Caco-2 (cell line): ENCODE data around the gene VRK2. TPM values are rescaled to one million over a fixed set of nuclear protein-coding genes. Genes with fewer than 3 reads are reported as not detected.

ENCODE experiments used
- BruUV-seq: library from RNA; stranded (reverse); fragments of 400-500 nt; replicated peaks from 2 replicates; lab custom pipeline; 2021; lab: Mats Ljungman, UMichigan
- CTCF ChIA-PET: fragments of 300-600 bp; sonication (Branson Sonifier 250); formaldehyde crosslinking; loops from one replicate; lab custom pipeline; 2022; ENCODE audit warnings: antibody characterized with exemption; lab: Charles Lee
- POLR2A ChIA-PET: fragments of 300-600 bp; sonication (Branson Sonifier 250); formaldehyde crosslinking; loops from one replicate; lab custom pipeline; 2022; ENCODE audit warnings: antibody characterized with exemption; lab: Charles Lee
- DNase-seq, 2 experiments: peaks; one replicate each; pipeline versions ENCODE4 v3.0.0 to v3.0.0-alpha.2; 2020 to 2022
- H3K27me3 ChIP-seq: replicated peaks from 2 replicates; pipeline ENCODE4 v1.6.0; 2011; ENCODE audit warnings: low read length; ENCODE audit not compliant: control insufficient read depth, insufficient read depth
- H3K36me3 ChIP-seq: 2 replicates; pipeline ENCODE4 v1.5.1; 2011; ENCODE audit warnings: low read length; ENCODE audit not compliant: control insufficient read depth, insufficient read depth
- H3K4me1 ChIP-seq: fragments of 250-450 bp; sonication (Bioruptor Pico); 2 replicates; pipeline ENCODE4 v1.5.1; 2020; ENCODE audit warnings: mild to moderate bottlenecking
- H3K4me3 ChIP-seq: 2 replicates; pipeline ENCODE4 v1.5.1; 2011; ENCODE audit warnings: low read depth, mild to moderate bottlenecking, control low read depth, low read length
- H3K9me3 ChIP-seq: fragments of 250-450 bp; sonication (Bioruptor Pico); 2 replicates; pipeline ENCODE4 v1.5.1; 2020; ENCODE audit warnings: mild to moderate bottlenecking, moderate library complexity
- H3K27ac Mint-ChIP-seq: one replicate; pipeline ENCODE4 v1.8.0; 2022; ENCODE audit warnings: mixed read lengths; ENCODE audit not compliant: unreplicated experiment
- H3K27me3 Mint-ChIP-seq: one replicate; pipeline ENCODE4 v1.8.0; 2022; ENCODE audit warnings: mixed read lengths; ENCODE audit not compliant: insufficient read depth, unreplicated experiment
- H3K36me3 Mint-ChIP-seq: one replicate; pipeline ENCODE4 v1.8.0; 2022; ENCODE audit warnings: mild to moderate bottlenecking, mixed read lengths; ENCODE audit not compliant: insufficient read depth, unreplicated experiment
- H3K4me1 Mint-ChIP-seq: one replicate; pipeline ENCODE4 v1.8.0; 2022; ENCODE audit warnings: low read depth, mixed read lengths; ENCODE audit not compliant: unreplicated experiment
- H3K4me3 Mint-ChIP-seq: one replicate; pipeline ENCODE4 v1.8.0; 2022; ENCODE audit warnings: mild to moderate bottlenecking, moderate library complexity, mixed read lengths; ENCODE audit not compliant: unreplicated experiment
- H3K9me3 Mint-ChIP-seq: one replicate; pipeline ENCODE4 v1.8.0; 2022; ENCODE audit warnings: mixed read lengths; ENCODE audit not compliant: unreplicated experiment
- CTCF ChIP-seq, 2 experiments: fragments of 200-600 bp in 1 of 2; IDR thresholded peaks; 1 replicate in 1 of 2; 2 replicates in 1 of 2; pipeline versions ENCODE4 v1.5.1 to v1.8.0; 2011 to 2022; ENCODE audit warnings: antibody characterized with exemption in 1 of 2, control low read depth in 1 of 2, inconsistent platforms in 1 of 2, low read depth in 1 of 2, low read length in 1 of 2, mild to moderate bottlenecking in 1 of 2, moderate library complexity in 1 of 2; ENCODE audit not compliant: insufficient read depth in 1 of 2, severe bottlenecking in 1 of 2, unreplicated experiment in 1 of 2
- intact Hi-C: fragments of 100-400 bp; cut with micrococcal nuclease; formaldehyde crosslinking; loops from one replicate; pipeline ENCODE4 v1.10.0; 2022; ENCODE audit not compliant: unreplicated experiment
- total RNA-seq: library from RNA; stranded (reverse); gene quantifications from 2 replicates; pipeline ENCODE4 v1.2.3, GENCODE V29; 2022

VRK2 gene
- total RNA-seq, 1 experiment from 2014 or later = 35.4 TPM

GRCh38 chr2:58130238-58130637 lies 83.6 kb downstream of the VRK2 start:
- no TSS peak for BruUV-seq
- no peak overlapping the region for H3K4me3 Mint-ChIP-seq
- intact Hi-C loops = loop anchor here (5.0 kb wide), 1 partner anchor 223 kb away; no protein-coding TSS in a partner anchor
- peaks cover 7% of the 10 kb centered on the region for H3K36me3 Mint-ChIP-seq
- no peaks in the 10 kb centered on the region for H3K36me3 ChIP-seq
- no peaks in the 10 kb centered on the region for H3K9me3 ChIP-seq
- no peak for DNase-seq
- ChIA-PET CTCF (no interaction called here), POLR2A (no interaction called here)
- TF ChIP-seq CTCF (IDR thresholded peaks at IDR 0.05; ENCODE audit: insufficient read depth in 1 of 2, low read depth in 1 of 2, low read length in 1 of 2, severe bottlenecking in 1 of 2, unreplicated experiment in 1 of 2) = no peak
- no peaks in the 10 kb centered on the region for H3K4me1 Mint-ChIP-seq
- no peaks in the 10 kb centered on the region for H3K4me1 ChIP-seq
- no peaks in the 10 kb centered on the region for H3K27me3 Mint-ChIP-seq
- H3K27me3 ChIP-seq = no peaks in the 10 kb centered on the region
- H3K4me3 ChIP-seq = no peak overlapping the region
- no peak overlapping the region for H3K27ac Mint-ChIP-seq
- no peaks in the 10 kb centered on the region for H3K9me3 Mint-ChIP-seq

GRCh38 chr2:58131191-58132011 lies 84.8 kb downstream of the VRK2 start:
- Mint-ChIP-seq H3K36me3 (peaks cover 7% of the 10 kb centered on the region), H3K27me3 (no peaks in the 10 kb centered on the region), H3K4me1 (no peaks in the 10 kb centered on the region), H3K4me3 (no peak overlapping the region), H3K27ac (no peak overlapping the region), H3K9me3 (no peaks in the 10 kb centered on the region)
- TF ChIP-seq CTCF (IDR thresholded peaks at IDR 0.05; ENCODE audit: insufficient read depth in 1 of 2, low read depth in 1 of 2, low read length in 1 of 2, severe bottlenecking in 1 of 2, unreplicated experiment in 1 of 2) = no peak
- Histone ChIP-seq H3K36me3 (no peaks in the 10 kb centered on the region), H3K4me1 (no peaks in the 10 kb centered on the region), H3K9me3 (no peaks in the 10 kb centered on the region), H3K27me3 (no peaks in the 10 kb centered on the region), H3K4me3 (no peak overlapping the region)
- CTCF ChIA-PET = no interaction called here
- DNase-seq = no peak
- POLR2A ChIA-PET = no interaction called here
- intact Hi-C loops = loop anchor here (1.0 to 5.0 kb wide), 2 partner anchors 224 to 317 kb away; no protein-coding TSS in a partner anchor
- BruUV-seq = no TSS peak

- DNase-seq = no peak
- Mint-ChIP-seq H3K36me3 (peaks cover 8% of the 10 kb centered on the region), H3K9me3 (no peaks in the 10 kb centered on the region), H3K27ac (no peak overlapping the region), H3K27me3 (no peaks in the 10 kb centered on the region), H3K4me3 (no peak overlapping the region), H3K4me1 (no peaks in the 10 kb centered on the region)
- intact Hi-C loops = loop anchor here (5.0 kb wide), 1 partner anchor 226 kb away; no protein-coding TSS in a partner anchor
- TF ChIP-seq CTCF (IDR thresholded peaks at IDR 0.05; ENCODE audit: insufficient read depth in 1 of 2, low read depth in 1 of 2, low read length in 1 of 2, severe bottlenecking in 1 of 2, unreplicated experiment in 1 of 2) = no peak
- POLR2A ChIA-PET = no interaction called here
- Histone ChIP-seq H3K4me3 (no peak overlapping the region), H3K9me3 (no peaks in the 10 kb centered on the region), H3K4me1 (no peaks in the 10 kb centered on the region), H3K27me3 (no peaks in the 10 kb centered on the region), H3K36me3 (no peaks in the 10 kb centered on the region)
- no TSS peak for BruUV-seq
- CTCF ChIA-PET = no interaction called here
These were observed 86.8 kb downstream of the VRK2 start for GRCh38 chr2:58133395-58133794.
